Measurements from ENCODE around the gene CACNA1B. TPM values are rescaled to one million over a fixed set of nuclear protein-coding genes. Genes with fewer than 3 reads are reported as not detected.
A peak's percentile ranks its signal among the peaks of the same experiment; 100 is the strongest.

The CACNA1B gene
- total RNA-seq, 2 donors from 2014 or later = 3.6 to 7.9 TPM

DNA sequence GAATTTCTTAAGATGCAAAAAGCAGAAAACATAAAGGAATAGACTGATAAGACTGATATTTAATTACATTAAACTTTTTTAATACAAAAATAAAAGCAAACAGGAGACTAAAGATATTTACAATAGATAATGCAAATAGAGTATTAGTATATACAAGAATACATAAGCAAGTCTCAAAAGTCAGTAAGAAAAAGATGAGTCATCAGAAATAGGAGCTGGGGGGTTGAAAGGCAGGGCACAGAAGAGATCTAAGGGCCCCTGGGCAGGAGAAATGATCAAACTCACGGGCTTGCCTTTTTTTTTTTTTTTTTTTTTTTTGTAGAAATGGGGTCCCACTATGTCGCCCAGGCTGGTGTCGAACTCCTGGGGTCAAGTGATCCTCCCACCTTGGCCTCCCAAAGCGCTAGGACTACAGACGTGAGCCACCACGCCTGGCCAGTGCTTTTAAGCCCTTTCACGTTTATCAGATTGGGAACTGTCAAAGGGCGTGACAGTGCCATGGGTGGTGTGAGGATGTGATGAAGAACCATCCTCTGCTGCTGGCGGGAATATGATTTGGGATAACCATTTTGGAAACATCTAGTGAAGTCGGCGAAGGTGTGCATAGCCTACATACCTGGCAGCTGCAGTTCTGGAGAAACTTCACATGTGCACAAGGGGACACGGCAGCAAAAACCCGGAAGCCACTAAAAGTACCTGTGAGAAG, 126.1 kb downstream of the CACNA1B start:
- no peaks in the 10 kb centered on the region for H3K9me3 Mint-ChIP-seq
- H3K27me3 Mint-ChIP-seq (ENCODE audit: insufficient read depth) = no peaks in the 10 kb centered on the region
- no peak overlapping the region for H3K27ac Mint-ChIP-seq
- H3K9me3 ChIP-seq (ENCODE audit: control insufficient read depth, low read length) = peaks cover 19% of the 10 kb centered on the region
- H3K4me3 ChIP-seq (ENCODE audit: low read length) = no peak overlapping the region
- DNase-seq = no peak
- peaks cover 5% of the 10 kb centered on the region for H3K4me1 Mint-ChIP-seq
- no peak for TF ChIP-seq CTCF (conservative IDR thresholded peaks at IDR 0.05)
- H3K4me3 Mint-ChIP-seq = no peak overlapping the region
- no peaks in the 10 kb centered on the region for H3K4me1 ChIP-seq (ENCODE audit: control insufficient read depth, insufficient read depth, low read length)
- WGBS, 2 experiments (ENCODE audit: insufficient coverage in 1 of 2, insufficient read length in 1 of 2) = 82 to 95% methylated on average over 11 to 13 of the region's 13 CpGs
- H3K27ac ChIP-seq (ENCODE audit: low read depth, low read length) = no peak overlapping the region
- H3K36me3 ChIP-seq (ENCODE audit: control insufficient read depth, insufficient read depth, low read length) = no peaks in the 10 kb centered on the region
- no peaks in the 10 kb centered on the region for H3K36me3 Mint-ChIP-seq (ENCODE audit: low read depth)
- H3K9ac ChIP-seq (ENCODE audit: extremely low read depth, low read length, poor library complexity, severe bottlenecking) = no peak overlapping the region
- no peaks in the 10 kb centered on the region for H3K27me3 ChIP-seq (ENCODE audit: control insufficient read depth, insufficient read depth, low read length, poor library complexity, severe bottlenecking)

GRCh38 chr9:138006576-138007233, 129.1 kb downstream of the CACNA1B start:
- no peak overlapping the region for H3K4me3 ChIP-seq (ENCODE audit: low read length)
- no peaks in the 10 kb centered on the region for H3K36me3 Mint-ChIP-seq (ENCODE audit: low read depth)
- H3K4me3 Mint-ChIP-seq = no peak overlapping the region
- peaks cover 5% of the 10 kb centered on the region for H3K4me1 Mint-ChIP-seq
- H3K9ac ChIP-seq (ENCODE audit: extremely low read depth, low read length, poor library complexity, severe bottlenecking) = no peak overlapping the region
- DNase-seq = peak; percentile 31
- no peaks in the 10 kb centered on the region for H3K36me3 ChIP-seq (ENCODE audit: control insufficient read depth, insufficient read depth, low read length)
- no peak overlapping the region for H3K27ac Mint-ChIP-seq
- H3K27me3 ChIP-seq (ENCODE audit: control insufficient read depth, insufficient read depth, low read length, poor library complexity, severe bottlenecking) = no peaks in the 10 kb centered on the region
- no peaks in the 10 kb centered on the region for H3K9me3 Mint-ChIP-seq
- no peak overlapping the region for H3K27ac ChIP-seq (ENCODE audit: low read depth, low read length)
- H3K27me3 Mint-ChIP-seq (ENCODE audit: insufficient read depth) = no peaks in the 10 kb centered on the region
- no peaks in the 10 kb centered on the region for H3K4me1 ChIP-seq (ENCODE audit: control insufficient read depth, insufficient read depth, low read length)
- H3K9me3 ChIP-seq (ENCODE audit: control insufficient read depth, low read length) = peaks cover 13% of the 10 kb centered on the region
- no peak for TF ChIP-seq CTCF (conservative IDR thresholded peaks at IDR 0.05)
- 89 to 96% methylated on average over 23 to 25 of the region's 25 CpGs for WGBS, 2 experiments (ENCODE audit: insufficient coverage in 1 of 2, insufficient read length in 1 of 2)

DNA sequence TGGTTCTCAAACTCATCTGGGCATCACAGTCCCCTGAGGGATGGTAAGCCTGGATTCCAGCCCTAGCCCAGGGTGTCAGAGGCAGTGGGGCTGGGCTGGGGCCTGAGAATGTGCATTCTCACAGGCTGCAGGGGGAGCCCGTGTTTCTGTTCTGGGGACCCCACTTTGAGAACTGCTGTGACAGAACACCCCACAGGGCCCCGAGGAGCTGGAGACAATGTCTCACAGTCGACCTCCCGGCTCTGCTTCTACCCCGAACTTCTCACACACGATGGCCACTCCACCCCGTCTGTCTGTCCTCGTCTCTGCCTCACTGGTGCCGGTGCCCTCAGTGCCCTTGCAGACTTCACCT, 130.0 kb downstream of the CACNA1B start:
- no peaks in the 10 kb centered on the region for H3K9me3 Mint-ChIP-seq
- H3K36me3 Mint-ChIP-seq (ENCODE audit: low read depth) = no peaks in the 10 kb centered on the region
- peaks cover 5% of the 10 kb centered on the region for H3K4me1 Mint-ChIP-seq
- WGBS, 2 experiments (ENCODE audit: insufficient coverage in 1 of 2, insufficient read length in 1 of 2) = 90% methylated on average over 8 to 9 of the region's 9 CpGs
- H3K27me3 Mint-ChIP-seq (ENCODE audit: insufficient read depth) = no peaks in the 10 kb centered on the region
- no peaks in the 10 kb centered on the region for H3K27me3 ChIP-seq (ENCODE audit: control insufficient read depth, insufficient read depth, low read length, poor library complexity, severe bottlenecking)
- H3K9ac ChIP-seq (ENCODE audit: extremely low read depth, low read length, poor library complexity, severe bottlenecking) = no peak overlapping the region
- H3K9me3 ChIP-seq (ENCODE audit: control insufficient read depth, low read length) = peaks cover 6% of the 10 kb centered on the region
- no peak for DNase-seq
- no peak for TF ChIP-seq CTCF (conservative IDR thresholded peaks at IDR 0.05)
- no peak overlapping the region for H3K27ac Mint-ChIP-seq
- no peak overlapping the region for H3K27ac ChIP-seq (ENCODE audit: low read depth, low read length)
- no peaks in the 10 kb centered on the region for H3K36me3 ChIP-seq (ENCODE audit: control insufficient read depth, insufficient read depth, low read length)
- H3K4me1 ChIP-seq (ENCODE audit: control insufficient read depth, insufficient read depth, low read length) = no peaks in the 10 kb centered on the region
- no peak overlapping the region for H3K4me3 Mint-ChIP-seq
- no peak overlapping the region for H3K4me3 ChIP-seq (ENCODE audit: low read length)

All from endodermal cell (in vitro differentiated cells).